ENCODE measurements around the gene RFC3. TPM values are rescaled to one million over a fixed set of nuclear protein-coding genes. Genes with fewer than 3 reads are reported as not detected.

RFC3 gene
- total RNA-seq, 1 donor from 2014 or later, result 55.4 TPM

DNA sequence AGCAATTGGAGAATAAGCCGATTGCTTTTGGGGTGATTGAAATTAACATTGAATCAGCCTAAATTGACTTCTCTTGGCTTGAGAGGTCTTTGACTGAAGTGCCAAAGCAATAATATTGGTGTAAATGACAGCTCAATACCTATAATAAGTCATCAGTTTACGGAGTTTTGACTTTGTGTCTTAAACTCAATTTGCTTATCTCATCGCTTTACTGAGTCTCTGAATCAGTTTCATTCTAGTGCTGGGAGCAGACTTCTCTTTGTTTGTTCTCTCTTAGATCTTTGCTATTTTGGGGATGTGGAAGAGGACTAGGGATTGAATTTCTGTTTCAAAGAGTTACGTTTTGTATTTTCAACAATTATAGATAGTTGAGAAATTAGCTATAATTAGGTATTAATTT, 7.1 kb downstream of the RFC3 start:
- H3K4me1 Mint-ChIP-seq (ENCODE audit: low read depth), result peaks cover 47% of the 10 kb centered on the region
- H3K4me3 Mint-ChIP-seq (ENCODE audit: low read depth), result no peak overlapping the region
- intact Hi-C loops (cut with micrococcal nuclease), result loop anchor here (10.0 kb wide), 1 partner anchor 1340 kb away; no protein-coding TSS in a partner anchor
- no peaks in the 10 kb centered on the region for H3K9me3 Mint-ChIP-seq
- DNase-seq (ENCODE audit: low spot score), result no peak
- peaks cover 79% of the 10 kb centered on the region for H3K36me3 Mint-ChIP-seq (ENCODE audit: low read depth)
- no peaks in the 10 kb centered on the region for H3K27me3 Mint-ChIP-seq (ENCODE audit: low read depth)
- no peak overlapping the region for H3K27ac Mint-ChIP-seq

DNA sequence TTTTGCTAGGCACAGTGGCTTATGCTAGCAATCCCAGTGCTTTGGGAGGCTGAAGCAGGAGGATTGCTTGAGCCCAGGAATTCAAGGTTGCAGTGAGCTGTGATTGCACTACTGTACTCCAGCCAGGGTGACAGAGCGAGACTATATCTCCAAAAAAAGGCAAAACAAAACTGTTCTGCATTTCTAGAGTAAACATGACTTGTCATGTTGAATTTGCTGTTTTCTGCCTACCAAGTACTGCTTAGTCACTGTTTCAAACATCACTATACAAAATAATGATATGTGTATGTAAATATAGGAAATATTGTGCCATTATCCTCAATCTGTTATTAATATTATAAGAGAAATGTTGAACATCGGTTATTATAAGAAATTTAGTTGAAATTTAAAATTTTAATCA, 9.2 kb downstream of the RFC3 start:
- H3K27ac Mint-ChIP-seq, result no peak overlapping the region
- intact Hi-C loops (cut with micrococcal nuclease), result loop anchor here (10.0 kb wide), 1 partner anchor 1338 kb away; no protein-coding TSS in a partner anchor
- peaks cover 31% of the 10 kb centered on the region for H3K4me1 Mint-ChIP-seq (ENCODE audit: low read depth)
- no peaks in the 10 kb centered on the region for H3K9me3 Mint-ChIP-seq
- H3K36me3 Mint-ChIP-seq (ENCODE audit: low read depth), result peaks cover 78% of the 10 kb centered on the region
- H3K27me3 Mint-ChIP-seq (ENCODE audit: low read depth), result no peaks in the 10 kb centered on the region
- H3K4me3 Mint-ChIP-seq (ENCODE audit: low read depth), result no peak overlapping the region
- DNase-seq (ENCODE audit: low spot score), result no peak

DNA sequence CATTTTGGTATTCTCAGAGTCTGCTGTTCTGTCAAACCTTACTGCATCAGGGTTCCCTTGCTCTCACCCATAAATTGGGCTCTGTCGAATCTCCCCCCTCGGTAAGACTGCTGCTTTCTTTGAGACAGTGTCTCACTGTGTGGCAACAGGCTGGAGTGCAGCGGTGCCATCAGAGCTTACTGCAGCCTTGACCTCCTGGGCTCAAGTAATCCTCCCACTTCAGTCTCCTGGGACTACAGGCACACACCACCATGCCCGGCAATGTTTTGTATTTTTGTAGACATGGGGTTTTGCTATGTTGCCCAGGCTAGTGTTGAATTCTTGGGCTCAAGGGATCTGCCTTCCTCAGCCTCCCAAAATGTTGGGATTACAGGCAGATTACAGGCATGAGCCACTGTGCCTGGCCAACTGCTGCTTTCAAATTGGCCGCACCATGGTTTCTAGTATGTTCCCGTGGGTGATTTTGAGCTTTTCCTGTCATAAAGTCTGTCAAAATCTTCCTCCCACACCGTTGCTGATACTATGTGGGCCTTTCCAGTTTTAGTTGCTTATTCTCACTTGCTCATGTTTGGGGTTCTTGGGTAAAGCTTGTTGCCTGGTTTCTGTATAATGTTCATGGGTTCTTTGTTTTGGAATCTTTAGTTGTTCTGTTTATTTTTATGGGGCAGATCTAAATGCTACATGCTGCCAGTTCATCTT, 10.6 kb downstream of the RFC3 start:
- H3K4me3 Mint-ChIP-seq (ENCODE audit: low read depth), result no peak overlapping the region
- DNase-seq (ENCODE audit: low spot score), result no peak
- peaks cover 19% of the 10 kb centered on the region for H3K4me1 Mint-ChIP-seq (ENCODE audit: low read depth)
- H3K9me3 Mint-ChIP-seq, result no peaks in the 10 kb centered on the region
- peaks cover 68% of the 10 kb centered on the region for H3K36me3 Mint-ChIP-seq (ENCODE audit: low read depth)
- H3K27ac Mint-ChIP-seq, result peak overlapping the region; percentile 55
- intact Hi-C loops (cut with micrococcal nuclease), result loop anchor here (10.0 kb wide), 1 partner anchor 1336 kb away; no protein-coding TSS in a partner anchor
- no peaks in the 10 kb centered on the region for H3K27me3 Mint-ChIP-seq (ENCODE audit: low read depth)

DNA sequence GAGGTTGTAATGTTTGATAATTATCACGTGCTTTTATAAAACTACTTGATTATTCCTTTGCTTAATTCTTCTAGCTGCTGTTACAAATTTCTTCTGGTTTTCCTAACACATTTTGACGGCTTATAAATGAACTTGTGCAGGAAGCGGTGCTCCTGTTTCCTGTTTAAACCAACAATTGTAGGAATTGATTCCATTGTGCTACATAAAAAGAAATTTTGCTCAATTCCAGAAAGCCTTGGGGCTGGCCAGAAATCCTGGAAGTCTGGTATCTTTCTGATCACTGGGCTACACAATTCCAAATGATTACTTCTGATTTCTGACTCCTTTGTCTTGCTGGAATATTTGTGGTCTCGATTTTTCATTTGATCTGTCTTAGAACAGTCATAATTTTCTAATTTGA, 14.9 kb downstream of the RFC3 start:
- Mint-ChIP-seq H3K27me3 (ENCODE audit: low read depth) (no peaks in the 10 kb centered on the region), H3K4me3 (ENCODE audit: low read depth) (no peak overlapping the region), H3K9me3 (no peaks in the 10 kb centered on the region), H3K27ac (no peak overlapping the region), H3K4me1 (ENCODE audit: low read depth) (peaks cover 9% of the 10 kb centered on the region), H3K36me3 (ENCODE audit: low read depth) (peaks cover 76% of the 10 kb centered on the region)
- intact Hi-C loops (cut with micrococcal nuclease), result no loop called here
- no peak for DNase-seq (ENCODE audit: low spot score)

DNA sequence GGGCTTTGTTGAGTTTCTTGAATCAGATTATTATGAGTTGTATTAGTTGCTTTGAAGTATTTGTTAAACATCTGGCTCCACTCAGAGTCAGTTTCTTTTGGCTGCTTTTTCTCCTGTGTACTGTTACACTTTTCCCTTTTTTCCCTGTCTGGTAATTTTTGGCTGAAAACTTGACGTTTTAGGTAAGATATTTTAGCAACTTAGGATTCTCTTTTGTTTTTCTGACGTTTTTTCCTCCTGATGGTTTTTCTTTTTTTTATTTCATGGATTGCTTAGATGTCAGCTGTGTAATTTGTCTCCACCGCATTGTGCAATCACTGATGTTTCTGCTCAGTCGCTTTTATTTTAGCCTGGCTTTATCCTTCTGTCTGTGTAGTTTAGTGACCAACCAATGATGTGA, 20.7 kb downstream of the RFC3 start:
- peaks cover 68% of the 10 kb centered on the region for H3K36me3 Mint-ChIP-seq (ENCODE audit: low read depth)
- intact Hi-C loops (cut with micrococcal nuclease), result no loop called here
- no peak overlapping the region for H3K4me3 Mint-ChIP-seq (ENCODE audit: low read depth)
- DNase-seq (ENCODE audit: low spot score), result no peak
- no peaks in the 10 kb centered on the region for H3K9me3 Mint-ChIP-seq
- no peak overlapping the region for H3K27ac Mint-ChIP-seq
- H3K4me1 Mint-ChIP-seq (ENCODE audit: low read depth), result no peaks in the 10 kb centered on the region
- H3K27me3 Mint-ChIP-seq (ENCODE audit: low read depth), result no peaks in the 10 kb centered on the region

DNA sequence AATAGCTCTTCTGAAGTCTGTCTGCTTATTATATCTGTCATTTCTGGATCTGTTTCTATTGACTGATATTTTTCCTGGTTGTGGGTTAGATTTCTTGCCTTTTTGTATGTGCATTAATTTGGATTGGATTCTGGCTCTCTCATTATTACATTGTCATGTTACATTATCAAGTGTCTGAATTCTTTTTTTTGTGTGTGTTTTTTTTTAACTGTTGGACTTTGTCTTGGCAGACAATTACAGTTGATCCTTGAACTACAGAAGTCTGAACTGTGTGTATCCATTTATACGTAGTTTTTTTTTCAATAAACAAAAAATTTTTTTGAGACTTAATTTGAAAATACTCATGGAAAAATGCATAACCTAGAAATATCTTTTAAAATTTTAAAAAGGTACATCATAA, 22.5 kb downstream of the RFC3 start:
- no peak for DNase-seq (ENCODE audit: low spot score)
- Mint-ChIP-seq H3K4me1 (ENCODE audit: low read depth) (no peaks in the 10 kb centered on the region), H3K4me3 (ENCODE audit: low read depth) (no peak overlapping the region), H3K9me3 (no peaks in the 10 kb centered on the region), H3K36me3 (ENCODE audit: low read depth) (peaks cover 65% of the 10 kb centered on the region), H3K27ac (no peak overlapping the region), H3K27me3 (ENCODE audit: low read depth) (no peaks in the 10 kb centered on the region)
- intact Hi-C loops (cut with micrococcal nuclease), result no loop called here

DNA sequence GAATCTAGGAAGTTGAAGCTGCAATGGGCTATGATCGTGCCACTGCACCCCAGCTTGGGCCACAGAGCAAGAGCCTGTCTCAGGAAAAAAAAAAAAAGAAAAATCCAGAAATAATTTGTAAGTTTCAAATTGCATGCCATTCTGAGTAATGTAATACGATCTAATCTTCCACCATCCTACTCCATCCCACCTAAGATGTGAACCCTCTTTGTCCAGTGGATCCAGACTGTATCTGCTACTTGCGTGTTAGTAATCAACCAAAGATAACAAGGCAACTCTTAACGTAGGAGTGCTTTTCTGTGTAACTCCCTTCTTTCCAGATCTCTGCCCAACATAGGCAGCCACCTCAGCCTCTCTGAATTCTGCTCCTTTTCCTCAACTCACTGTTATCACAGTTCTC, 24.3 kb downstream of the RFC3 start:
- H3K4me1 Mint-ChIP-seq (ENCODE audit: low read depth), result no peaks in the 10 kb centered on the region
- H3K36me3 Mint-ChIP-seq (ENCODE audit: low read depth), result peaks cover 58% of the 10 kb centered on the region
- H3K4me3 Mint-ChIP-seq (ENCODE audit: low read depth), result no peak overlapping the region
- no peaks in the 10 kb centered on the region for H3K27me3 Mint-ChIP-seq (ENCODE audit: low read depth)
- intact Hi-C loops (cut with micrococcal nuclease), result no loop called here
- no peak overlapping the region for H3K27ac Mint-ChIP-seq
- no peaks in the 10 kb centered on the region for H3K9me3 Mint-ChIP-seq
- DNase-seq (ENCODE audit: low spot score), result no peak

DNA sequence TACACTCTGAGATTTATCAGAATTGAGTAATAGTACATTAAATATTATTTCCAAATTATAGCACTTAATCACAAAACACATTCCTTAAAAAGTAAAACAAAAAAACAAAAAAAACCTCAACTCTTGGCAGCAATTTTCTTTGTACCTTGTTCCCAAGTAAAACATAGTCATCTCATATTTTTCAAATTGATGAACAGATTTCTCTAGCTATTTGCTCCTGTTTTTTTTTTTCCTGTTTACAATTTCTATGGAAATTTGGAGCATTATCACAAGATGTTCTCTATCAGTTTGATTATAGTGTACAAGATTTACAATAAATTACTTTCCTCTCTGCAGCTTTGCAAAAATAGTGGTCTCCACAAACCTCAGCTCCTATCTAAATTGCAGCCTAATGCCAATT, 25.0 kb downstream of the RFC3 start:
- Mint-ChIP-seq H3K36me3 (ENCODE audit: low read depth) (peaks cover 61% of the 10 kb centered on the region), H3K4me3 (ENCODE audit: low read depth) (no peak overlapping the region), H3K27me3 (ENCODE audit: low read depth) (no peaks in the 10 kb centered on the region), H3K4me1 (ENCODE audit: low read depth) (no peaks in the 10 kb centered on the region), H3K9me3 (no peaks in the 10 kb centered on the region), H3K27ac (no peak overlapping the region)
- intact Hi-C loops (cut with micrococcal nuclease), result no loop called here
- no peak for DNase-seq (ENCODE audit: low spot score)

DNA sequence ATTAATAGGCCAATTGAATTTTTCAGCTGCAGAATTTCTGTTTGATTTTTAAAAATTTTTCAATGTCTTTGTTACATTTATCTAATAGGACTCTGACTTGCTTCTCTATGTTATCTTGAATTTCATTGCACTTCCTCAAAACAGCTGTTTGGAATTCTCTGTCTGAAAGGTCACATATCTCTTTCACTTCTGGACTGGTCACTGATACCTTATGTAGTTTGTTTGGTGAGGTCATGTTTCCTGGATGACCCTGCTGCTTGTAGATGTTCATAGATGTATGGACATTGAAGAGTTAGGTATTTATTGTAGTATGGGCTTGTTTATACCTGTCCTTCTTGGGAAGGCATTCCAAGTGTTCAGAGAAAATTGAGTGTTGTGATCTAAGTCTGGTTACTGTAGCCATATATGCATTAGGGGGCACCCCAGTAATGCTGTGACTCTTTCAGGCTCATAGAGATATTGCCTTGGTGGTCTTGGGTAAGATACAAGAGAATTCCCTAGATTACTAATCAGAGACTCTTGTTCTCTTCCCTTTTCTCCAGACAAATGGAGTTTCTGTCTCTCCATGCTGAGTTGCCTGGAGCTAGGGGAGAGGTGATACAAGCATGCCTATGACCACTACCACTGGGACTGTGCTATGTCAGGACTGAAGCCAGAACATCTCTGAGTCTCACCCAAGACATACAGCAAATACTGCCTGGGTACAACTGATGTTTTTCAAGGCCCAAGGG, 27.8 kb downstream of the RFC3 start:
- intact Hi-C loops (cut with micrococcal nuclease), result no loop called here
- no peak for DNase-seq (ENCODE audit: low spot score)
- no peaks in the 10 kb centered on the region for H3K9me3 Mint-ChIP-seq
- peaks cover 50% of the 10 kb centered on the region for H3K36me3 Mint-ChIP-seq (ENCODE audit: low read depth)
- no peak overlapping the region for H3K4me3 Mint-ChIP-seq (ENCODE audit: low read depth)
- H3K4me1 Mint-ChIP-seq (ENCODE audit: low read depth), result no peaks in the 10 kb centered on the region
- no peaks in the 10 kb centered on the region for H3K27me3 Mint-ChIP-seq (ENCODE audit: low read depth)
- no peak overlapping the region for H3K27ac Mint-ChIP-seq

DNA sequence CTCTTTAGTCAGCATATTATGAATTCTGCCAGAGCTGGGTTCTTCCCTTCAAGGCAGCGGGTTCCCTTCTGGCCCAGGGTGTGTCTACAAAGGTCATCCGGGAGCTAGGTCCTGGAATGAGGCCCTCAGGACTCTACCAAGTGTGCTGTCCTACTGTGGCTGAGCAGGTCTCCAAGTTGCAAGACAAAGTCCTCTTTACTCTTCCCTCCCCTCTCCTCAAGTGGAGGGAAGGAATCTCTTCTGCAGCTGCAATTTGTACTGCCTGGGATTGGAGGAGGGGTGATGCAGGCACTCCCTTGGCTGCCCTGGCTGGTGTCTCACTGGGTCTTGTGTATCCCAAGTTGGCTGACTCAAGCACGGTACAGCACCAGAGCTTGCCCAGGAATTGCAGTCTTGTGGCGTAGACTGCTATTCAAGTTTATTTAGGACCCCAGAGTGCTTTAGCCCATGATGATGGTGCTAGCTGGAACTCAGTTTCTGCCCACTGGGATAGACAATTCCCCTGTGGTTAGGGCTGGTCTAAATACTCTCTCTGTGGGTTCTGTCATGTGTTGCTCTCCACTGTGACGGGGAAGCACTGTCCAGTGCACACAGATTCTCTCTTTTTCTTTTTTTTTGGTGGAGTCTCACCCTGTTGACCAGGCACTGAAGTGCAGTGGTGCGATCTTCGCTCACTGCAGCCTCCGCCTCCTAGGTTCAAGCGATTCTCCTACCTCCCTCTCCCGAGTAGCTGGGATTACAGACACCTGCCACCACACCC, 28.5 kb downstream of the RFC3 start:
- H3K27me3 Mint-ChIP-seq (ENCODE audit: low read depth), result no peaks in the 10 kb centered on the region
- DNase-seq (ENCODE audit: low spot score), result no peak
- H3K9me3 Mint-ChIP-seq, result no peaks in the 10 kb centered on the region
- H3K4me1 Mint-ChIP-seq (ENCODE audit: low read depth), result no peaks in the 10 kb centered on the region
- H3K36me3 Mint-ChIP-seq (ENCODE audit: low read depth), result peaks cover 55% of the 10 kb centered on the region
- intact Hi-C loops (cut with micrococcal nuclease), result no loop called here
- no peak overlapping the region for H3K27ac Mint-ChIP-seq
- H3K4me3 Mint-ChIP-seq (ENCODE audit: low read depth), result no peak overlapping the region

DNA sequence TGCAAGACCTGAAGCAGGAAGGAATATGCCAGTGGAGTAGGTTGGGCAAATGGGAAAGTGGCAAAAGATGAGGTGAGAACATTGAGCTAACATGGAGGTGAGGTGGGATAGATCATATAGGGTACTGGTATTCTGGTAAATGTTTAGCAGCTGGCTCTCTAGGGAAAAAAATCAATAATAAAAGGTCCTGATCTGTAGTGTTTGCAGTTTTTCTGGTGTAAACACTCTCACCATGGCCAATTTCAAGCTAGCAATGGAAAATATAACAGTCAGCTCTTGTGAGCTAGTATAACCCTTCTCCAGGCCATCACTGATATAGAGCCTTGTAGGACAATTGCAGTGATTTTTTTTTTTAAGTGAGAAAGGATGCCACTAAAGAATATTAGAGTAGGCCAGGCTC, 31.3 kb downstream of the RFC3 start:
- no peak for DNase-seq (ENCODE audit: low spot score)
- H3K4me1 Mint-ChIP-seq (ENCODE audit: low read depth), result no peaks in the 10 kb centered on the region
- H3K9me3 Mint-ChIP-seq, result no peaks in the 10 kb centered on the region
- peaks cover 49% of the 10 kb centered on the region for H3K36me3 Mint-ChIP-seq (ENCODE audit: low read depth)
- H3K4me3 Mint-ChIP-seq (ENCODE audit: low read depth), result no peak overlapping the region
- H3K27ac Mint-ChIP-seq, result no peak overlapping the region
- no peaks in the 10 kb centered on the region for H3K27me3 Mint-ChIP-seq (ENCODE audit: low read depth)
- intact Hi-C loops (cut with micrococcal nuclease), result no loop called here

DNA sequence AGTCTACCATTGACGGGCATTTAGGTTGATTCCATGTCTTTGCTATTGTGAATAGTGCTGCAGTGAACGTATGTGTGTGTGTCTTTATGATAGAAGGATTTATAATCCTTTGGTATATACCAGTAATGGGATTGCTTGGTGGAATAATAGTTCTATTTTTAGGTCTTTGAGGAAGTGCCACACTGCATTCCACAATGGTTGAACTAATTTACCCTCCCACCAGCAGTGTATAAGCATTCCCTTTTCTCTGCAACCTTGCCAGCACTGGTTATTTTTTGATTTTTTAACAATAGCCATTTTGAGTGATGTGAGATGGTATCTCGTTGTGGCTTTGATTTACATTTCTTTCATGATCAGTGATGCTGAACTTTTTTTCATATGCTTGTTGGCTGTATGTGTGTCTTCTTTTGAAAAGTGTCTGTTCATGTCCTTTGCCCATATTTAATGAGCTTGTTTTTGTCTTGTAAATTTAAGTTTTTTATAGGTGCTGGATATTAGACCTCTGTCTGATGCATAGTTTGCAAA, 37.5 kb downstream of the RFC3 start:
- H3K27ac Mint-ChIP-seq, result no peak overlapping the region
- no peaks in the 10 kb centered on the region for H3K9me3 Mint-ChIP-seq
- no peak overlapping the region for H3K4me3 Mint-ChIP-seq (ENCODE audit: low read depth)
- intact Hi-C loops (cut with micrococcal nuclease), result no loop called here
- no peaks in the 10 kb centered on the region for H3K4me1 Mint-ChIP-seq (ENCODE audit: low read depth)
- H3K36me3 Mint-ChIP-seq (ENCODE audit: low read depth), result peaks cover 19% of the 10 kb centered on the region
- no peak for DNase-seq (ENCODE audit: low spot score)
- H3K27me3 Mint-ChIP-seq (ENCODE audit: low read depth), result no peaks in the 10 kb centered on the region

Measured in activated T-helper 2 cell treated with anti-CD3 and anti-CD28 coated beads, Interferon-gamma antibody, Interleukin-2, Interleukin-4, amounts not matched to agents 10 μg/mL and 5 μg/mL and 100 μg/mL, durations not matched to agents 14 hours and 24 hours and 36 hours (primary cell).